ENCODE measurements around the gene GRID2.

GRID2 gene

DNA sequence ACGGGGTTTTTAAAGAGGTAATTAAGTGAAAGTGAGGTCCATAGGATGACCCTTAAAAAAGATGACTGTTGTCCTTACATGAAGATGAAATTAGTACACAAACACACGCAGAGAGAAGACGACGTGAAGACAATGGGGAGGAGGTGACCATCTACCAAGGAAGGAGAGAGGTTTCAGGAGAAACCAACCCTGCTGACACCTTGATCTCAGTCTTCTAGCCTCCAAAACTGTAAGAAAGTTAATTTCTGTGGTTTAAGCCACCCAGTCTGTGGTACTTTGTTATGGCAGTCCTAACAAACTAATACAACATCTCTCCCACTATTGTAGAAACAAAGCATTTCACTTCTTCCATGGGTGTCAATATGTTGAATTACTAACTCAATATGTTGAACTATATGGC is 1385.2 kb downstream of the GRID2 start:
- Histone ChIP-seq H3K36me3 (ENCODE audit: control insufficient read depth, low read depth, low read length) (no peaks in the 10 kb centered on the region), H3K9me3 (ENCODE audit: control insufficient read depth, low read depth, low read length) (no peaks in the 10 kb centered on the region)

DNA sequence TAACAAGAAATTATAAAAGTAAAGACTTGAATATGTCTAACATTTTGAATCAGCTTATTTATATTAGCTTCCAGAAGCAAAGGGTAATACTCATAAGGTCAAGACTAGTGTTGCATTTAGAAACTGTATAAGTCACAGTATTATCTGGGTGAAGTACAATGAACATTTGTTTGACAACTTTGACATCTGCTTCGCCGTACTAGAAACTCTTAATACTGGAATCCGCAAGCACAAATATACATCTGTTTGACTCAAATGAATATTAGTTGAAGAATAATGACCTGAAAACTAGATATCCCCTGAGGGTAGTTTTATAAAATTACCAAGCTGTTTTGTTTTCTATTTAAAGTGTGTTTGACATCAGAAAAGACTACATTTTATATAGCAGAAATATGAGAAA is 1389.4 kb downstream of the GRID2 start:
- H3K27ac ChIP-seq (ENCODE audit: low read length): no peak overlapping the region
- no peaks in the 10 kb centered on the region for H3K9me3 ChIP-seq (ENCODE audit: control insufficient read depth, low read depth, low read length)
- H3K36me3 ChIP-seq (ENCODE audit: control insufficient read depth, low read depth, low read length): no peaks in the 10 kb centered on the region
- H3K4me3 ChIP-seq (ENCODE audit: low read length): no peak overlapping the region
- H3K27me3 ChIP-seq (ENCODE audit: control insufficient read depth, insufficient read depth, low read length): no peaks in the 10 kb centered on the region
- no peaks in the 10 kb centered on the region for H3K4me1 ChIP-seq (ENCODE audit: control insufficient read depth, low read depth, low read length)
- H3K9ac ChIP-seq (ENCODE audit: low read length): no peak overlapping the region

More for the DNA sequence above, 1385.2 kb downstream of the GRID2 start:
- H3K27ac ChIP-seq (ENCODE audit: low read length): no peak overlapping the region
- no peak overlapping the region for H3K9ac ChIP-seq (ENCODE audit: low read length)
- H3K4me1 ChIP-seq (ENCODE audit: control insufficient read depth, low read depth, low read length): peaks cover 7% of the 10 kb centered on the region
- H3K27me3 ChIP-seq (ENCODE audit: control insufficient read depth, insufficient read depth, low read length): no peaks in the 10 kb centered on the region
- H3K4me3 ChIP-seq (ENCODE audit: low read length): no peak overlapping the region

- Histone ChIP-seq H3K9me3 (ENCODE audit: control insufficient read depth, low read depth, low read length) (no peaks in the 10 kb centered on the region), H3K27ac (ENCODE audit: low read length) (no peak overlapping the region)
These were observed 1394.9 kb downstream of the GRID2 start for GRCh38 chr4:93698686-93699085.

DNA sequence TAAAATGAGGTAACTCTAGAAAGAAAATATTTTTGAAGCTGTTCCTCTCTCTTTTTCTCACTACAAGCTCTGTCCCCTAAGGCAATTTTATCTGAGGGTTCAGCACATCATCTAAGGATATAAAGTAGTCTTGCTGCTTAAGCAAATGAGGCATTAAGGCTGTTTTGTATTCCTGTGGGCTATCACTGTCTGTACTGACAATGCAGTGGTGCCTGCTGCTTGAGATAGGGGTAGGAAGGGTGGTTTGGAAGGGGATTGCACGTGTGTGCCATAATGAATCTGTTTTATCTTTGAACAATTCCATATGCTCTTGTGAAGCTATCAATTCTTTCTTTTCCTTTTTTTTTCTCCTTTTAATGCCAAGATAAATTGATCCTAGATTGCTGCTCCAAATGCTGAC is 1396.8 kb downstream of the GRID2 start:
- Histone ChIP-seq H3K9me3 (ENCODE audit: control insufficient read depth, low read depth, low read length) (no peaks in the 10 kb centered on the region), H3K4me1 (ENCODE audit: control insufficient read depth, low read depth, low read length) (no peaks in the 10 kb centered on the region), H3K27ac (ENCODE audit: low read length) (no peak overlapping the region), H3K9ac (ENCODE audit: low read length) (no peak overlapping the region), H3K27me3 (ENCODE audit: control insufficient read depth, insufficient read depth, low read length) (no peaks in the 10 kb centered on the region), H3K36me3 (ENCODE audit: control insufficient read depth, low read depth, low read length) (no peaks in the 10 kb centered on the region), H3K4me3 (ENCODE audit: low read length) (no peak overlapping the region)

More at GRCh38 chr4:93698686-93699085, 1394.9 kb downstream of the GRID2 start:
- Histone ChIP-seq H3K36me3 (ENCODE audit: control insufficient read depth, low read depth, low read length) (no peaks in the 10 kb centered on the region), H3K4me1 (ENCODE audit: control insufficient read depth, low read depth, low read length) (no peaks in the 10 kb centered on the region), H3K4me3 (ENCODE audit: low read length) (no peak overlapping the region), H3K27me3 (ENCODE audit: control insufficient read depth, insufficient read depth, low read length) (no peaks in the 10 kb centered on the region), H3K9ac (ENCODE audit: low read length) (no peak overlapping the region)

DNA sequence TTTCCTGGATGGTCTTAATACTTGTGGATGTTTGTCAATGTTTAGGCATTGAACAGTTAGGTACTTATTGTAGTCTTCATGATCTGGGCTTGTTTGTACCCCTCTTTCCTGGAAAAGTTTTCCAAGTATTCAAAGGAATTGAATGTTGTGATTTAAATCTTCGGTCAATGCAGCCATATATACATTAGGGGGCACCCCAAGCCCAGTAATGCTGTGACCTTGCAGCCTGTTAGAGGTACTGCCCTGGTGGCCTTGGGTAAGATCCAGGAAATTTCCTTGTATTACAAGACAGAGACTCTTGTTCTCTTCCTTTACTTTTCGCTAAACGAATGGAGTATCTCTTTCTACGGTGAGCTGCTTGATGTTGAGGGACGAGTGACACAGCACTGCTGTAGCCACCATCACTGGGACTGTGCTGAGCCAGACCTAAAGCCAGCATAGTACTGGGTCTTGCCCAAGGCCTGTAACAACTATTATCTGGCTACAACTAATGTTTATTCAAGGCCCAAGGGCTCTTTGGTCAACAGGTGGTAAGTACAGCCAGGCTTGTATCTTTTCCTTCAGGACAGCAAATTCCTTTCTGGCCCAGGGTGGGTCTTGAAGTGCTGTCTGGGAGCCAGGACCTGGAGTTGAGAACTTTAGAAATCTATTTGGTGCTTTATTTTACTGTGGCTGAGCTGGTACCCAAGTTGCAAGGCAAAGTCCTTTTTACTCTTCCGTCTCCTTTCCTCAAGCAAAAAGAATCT is 1406.5 kb downstream of the GRID2 start:
- Histone ChIP-seq H3K9me3 (ENCODE audit: control insufficient read depth, low read depth, low read length) (no peaks in the 10 kb centered on the region), H3K4me1 (ENCODE audit: control insufficient read depth, low read depth, low read length) (no peaks in the 10 kb centered on the region), H3K36me3 (ENCODE audit: control insufficient read depth, low read depth, low read length) (no peaks in the 10 kb centered on the region), H3K9ac (ENCODE audit: low read length) (no peak overlapping the region), H3K27ac (ENCODE audit: low read length) (no peak overlapping the region), H3K27me3 (ENCODE audit: control insufficient read depth, insufficient read depth, low read length) (no peaks in the 10 kb centered on the region), H3K4me3 (ENCODE audit: low read length) (no peak overlapping the region)

DNA sequence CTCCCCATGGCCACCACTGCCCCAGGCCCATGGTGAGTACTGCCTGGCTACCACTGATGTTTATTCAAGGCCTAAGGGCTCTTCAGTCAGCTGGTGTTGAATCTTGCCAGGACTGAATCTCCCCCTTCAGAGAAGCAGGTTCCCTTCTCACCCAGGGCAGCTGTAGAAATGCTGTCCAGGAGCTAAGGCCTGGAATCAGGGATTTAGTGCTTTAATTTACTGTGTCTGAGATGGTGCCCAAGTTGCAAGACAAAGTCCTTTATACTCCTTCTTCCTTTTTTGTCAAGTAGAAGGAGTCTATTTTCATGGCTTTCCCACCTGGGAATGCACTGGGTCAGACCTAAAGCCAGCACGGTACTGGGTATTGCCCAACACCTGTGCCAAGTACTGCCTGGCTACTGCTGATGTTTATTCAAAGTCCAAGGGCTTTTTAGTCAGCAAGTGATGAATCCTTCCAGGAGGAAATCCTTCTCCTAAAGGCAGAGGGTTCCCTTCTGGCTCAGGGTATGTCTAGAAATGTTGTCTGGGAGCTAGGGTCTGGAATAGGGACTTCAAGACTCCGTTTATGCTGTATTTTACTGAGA is 1407.2 kb downstream of the GRID2 start:
- Histone ChIP-seq H3K27me3 (ENCODE audit: control insufficient read depth, insufficient read depth, low read length) (no peaks in the 10 kb centered on the region), H3K36me3 (ENCODE audit: control insufficient read depth, low read depth, low read length) (no peaks in the 10 kb centered on the region)

DNA sequence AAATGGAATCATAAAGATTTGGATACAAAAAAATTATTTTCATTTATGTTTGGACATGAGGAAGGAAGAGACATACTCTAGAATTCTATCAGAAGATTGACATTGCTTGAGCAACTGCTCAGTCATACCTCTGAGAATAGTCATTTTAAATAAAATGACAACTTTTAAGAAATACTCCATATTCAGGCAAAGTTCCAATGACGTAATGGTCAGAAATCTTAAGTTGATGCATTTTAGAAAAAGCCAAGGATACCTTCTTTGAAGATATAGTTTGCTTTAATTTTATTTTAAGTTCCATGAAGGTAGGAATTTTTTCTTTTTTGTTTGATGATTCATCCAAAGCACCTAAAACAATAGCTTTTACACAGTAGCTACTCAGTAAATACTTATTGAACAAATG is 1414.5 kb downstream of the GRID2 start:
- Histone ChIP-seq H3K4me1 (ENCODE audit: control insufficient read depth, low read depth, low read length) (no peaks in the 10 kb centered on the region), H3K27me3 (ENCODE audit: control insufficient read depth, insufficient read depth, low read length) (no peaks in the 10 kb centered on the region), H3K36me3 (ENCODE audit: control insufficient read depth, low read depth, low read length) (no peaks in the 10 kb centered on the region), H3K9ac (ENCODE audit: low read length) (no peak overlapping the region), H3K9me3 (ENCODE audit: control insufficient read depth, low read depth, low read length) (no peaks in the 10 kb centered on the region), H3K27ac (ENCODE audit: low read length) (no peak overlapping the region), H3K4me3 (ENCODE audit: low read length) (no peak overlapping the region)

More for the DNA sequence above, 1407.2 kb downstream of the GRID2 start:
- Histone ChIP-seq H3K27ac (ENCODE audit: low read length) (no peak overlapping the region), H3K4me1 (ENCODE audit: control insufficient read depth, low read depth, low read length) (no peaks in the 10 kb centered on the region), H3K9me3 (ENCODE audit: control insufficient read depth, low read depth, low read length) (no peaks in the 10 kb centered on the region), H3K4me3 (ENCODE audit: low read length) (no peak overlapping the region), H3K9ac (ENCODE audit: low read length) (no peak overlapping the region)

- Histone ChIP-seq H3K4me1 (ENCODE audit: control insufficient read depth, low read depth, low read length) (no peaks in the 10 kb centered on the region), H3K9me3 (ENCODE audit: control insufficient read depth, low read depth, low read length) (no peaks in the 10 kb centered on the region), H3K9ac (ENCODE audit: low read length) (no peak overlapping the region), H3K27ac (ENCODE audit: low read length) (no peak overlapping the region), H3K4me3 (ENCODE audit: low read length) (no peak overlapping the region), H3K36me3 (ENCODE audit: control insufficient read depth, low read depth, low read length) (no peaks in the 10 kb centered on the region), H3K27me3 (ENCODE audit: control insufficient read depth, insufficient read depth, low read length) (no peaks in the 10 kb centered on the region)
These were observed 1415.8 kb downstream of the GRID2 start for GRCh38 chr4:93719552-93719951.

DNA sequence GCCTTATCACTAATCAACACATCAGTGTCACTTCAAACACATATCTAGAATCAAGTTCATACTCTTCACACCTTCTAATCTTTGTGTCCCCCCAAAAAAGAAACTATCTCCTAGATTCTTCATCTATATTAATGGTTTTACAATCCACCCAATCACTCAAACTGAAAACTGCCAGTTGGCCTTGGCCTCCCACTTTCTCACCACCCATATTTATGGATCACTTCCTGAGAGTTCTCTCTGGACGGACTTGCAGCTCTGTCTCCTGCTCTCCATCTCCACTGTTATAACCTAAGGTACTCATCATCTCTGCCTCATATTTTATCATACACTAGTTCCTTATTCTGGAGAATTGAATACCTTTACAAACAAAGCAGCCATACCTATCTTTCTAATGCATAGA is 1418.7 kb downstream of the GRID2 start:
- Histone ChIP-seq H3K9ac (ENCODE audit: low read length) (no peak overlapping the region), H3K4me1 (ENCODE audit: control insufficient read depth, low read depth, low read length) (no peaks in the 10 kb centered on the region)

DNA sequence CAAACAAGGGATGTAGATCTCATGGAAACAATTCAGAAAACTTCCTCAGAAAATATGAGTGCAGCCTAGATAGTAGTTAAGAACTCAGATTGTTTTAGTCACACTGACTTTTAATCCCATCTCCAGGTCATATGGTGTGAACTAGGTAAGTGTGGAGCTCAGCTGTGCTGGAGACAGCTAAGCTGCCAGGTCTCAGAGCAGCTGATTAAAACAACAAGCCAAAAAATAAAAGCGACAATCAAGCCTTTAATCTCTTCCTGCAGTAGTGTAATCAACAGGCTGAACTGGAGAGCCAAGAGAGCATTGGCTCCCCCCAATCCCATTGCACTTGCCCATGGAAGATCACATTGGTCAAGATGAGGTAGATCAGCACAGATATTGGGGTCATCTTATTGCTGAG is 1426.5 kb downstream of the GRID2 start:
- no peaks in the 10 kb centered on the region for H3K9me3 ChIP-seq (ENCODE audit: control insufficient read depth, low read depth, low read length)
- H3K9ac ChIP-seq (ENCODE audit: low read length): no peak overlapping the region
- no peak overlapping the region for H3K4me3 ChIP-seq (ENCODE audit: low read length)
- no peak overlapping the region for H3K27ac ChIP-seq (ENCODE audit: low read length)
- H3K4me1 ChIP-seq (ENCODE audit: control insufficient read depth, low read depth, low read length): peaks cover 21% of the 10 kb centered on the region
- H3K27me3 ChIP-seq (ENCODE audit: control insufficient read depth, insufficient read depth, low read length): no peaks in the 10 kb centered on the region
- no peaks in the 10 kb centered on the region for H3K36me3 ChIP-seq (ENCODE audit: control insufficient read depth, low read depth, low read length)

More for the DNA sequence above, 1418.7 kb downstream of the GRID2 start:
- Histone ChIP-seq H3K27ac (ENCODE audit: low read length) (no peak overlapping the region), H3K4me3 (ENCODE audit: low read length) (no peak overlapping the region), H3K27me3 (ENCODE audit: control insufficient read depth, insufficient read depth, low read length) (no peaks in the 10 kb centered on the region), H3K9me3 (ENCODE audit: control insufficient read depth, low read depth, low read length) (no peaks in the 10 kb centered on the region), H3K36me3 (ENCODE audit: control insufficient read depth, low read depth, low read length) (no peaks in the 10 kb centered on the region)

DNA sequence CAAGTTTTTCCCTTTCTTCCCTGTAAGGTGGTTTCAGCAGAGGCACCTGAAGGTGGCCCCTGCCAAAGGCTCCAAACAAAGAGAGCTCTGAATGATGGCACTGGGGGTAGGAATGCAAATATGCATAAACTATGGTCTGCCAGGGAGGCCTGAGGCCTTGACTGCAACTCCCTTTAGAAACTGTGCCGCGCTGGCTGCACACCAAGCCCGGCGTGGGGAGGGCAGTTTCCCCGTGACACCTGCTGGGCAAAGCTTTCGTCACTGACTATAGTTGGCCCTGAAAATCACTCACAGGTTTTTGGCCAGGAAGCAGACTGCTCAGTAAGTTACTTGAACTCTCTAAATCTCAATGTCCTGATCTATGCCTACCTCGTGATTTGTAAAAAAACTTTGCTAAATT is 1427.0 kb downstream of the GRID2 start:
- Histone ChIP-seq H3K9ac (ENCODE audit: low read length) (no peak overlapping the region), H3K9me3 (ENCODE audit: control insufficient read depth, low read depth, low read length) (no peaks in the 10 kb centered on the region), H3K27me3 (ENCODE audit: control insufficient read depth, insufficient read depth, low read length) (no peaks in the 10 kb centered on the region), H3K4me3 (ENCODE audit: low read length) (no peak overlapping the region), H3K36me3 (ENCODE audit: control insufficient read depth, low read depth, low read length) (no peaks in the 10 kb centered on the region), H3K4me1 (ENCODE audit: control insufficient read depth, low read depth, low read length) (peaks cover 21% of the 10 kb centered on the region), H3K27ac (ENCODE audit: low read length) (no peak overlapping the region)

GRCh38 chr4:93731456-93731855 is 1427.7 kb downstream of the GRID2 start:
- Histone ChIP-seq H3K4me3 (ENCODE audit: low read length) (no peak overlapping the region), H3K4me1 (ENCODE audit: control insufficient read depth, low read depth, low read length) (peaks cover 21% of the 10 kb centered on the region), H3K27me3 (ENCODE audit: control insufficient read depth, insufficient read depth, low read length) (no peaks in the 10 kb centered on the region), H3K9me3 (ENCODE audit: control insufficient read depth, low read depth, low read length) (no peaks in the 10 kb centered on the region), H3K36me3 (ENCODE audit: control insufficient read depth, low read depth, low read length) (no peaks in the 10 kb centered on the region), H3K27ac (ENCODE audit: low read length) (no peak overlapping the region), H3K9ac (ENCODE audit: low read length) (no peak overlapping the region)
